ENCODE results near the gene CFAP20. TPM values are rescaled to one million over a fixed set of nuclear protein-coding genes. Genes with fewer than 3 reads are reported as not detected.

The CFAP20 gene
- total RNA-seq, 1 experiment from 2014 or later, result 58.3 TPM

DNA sequence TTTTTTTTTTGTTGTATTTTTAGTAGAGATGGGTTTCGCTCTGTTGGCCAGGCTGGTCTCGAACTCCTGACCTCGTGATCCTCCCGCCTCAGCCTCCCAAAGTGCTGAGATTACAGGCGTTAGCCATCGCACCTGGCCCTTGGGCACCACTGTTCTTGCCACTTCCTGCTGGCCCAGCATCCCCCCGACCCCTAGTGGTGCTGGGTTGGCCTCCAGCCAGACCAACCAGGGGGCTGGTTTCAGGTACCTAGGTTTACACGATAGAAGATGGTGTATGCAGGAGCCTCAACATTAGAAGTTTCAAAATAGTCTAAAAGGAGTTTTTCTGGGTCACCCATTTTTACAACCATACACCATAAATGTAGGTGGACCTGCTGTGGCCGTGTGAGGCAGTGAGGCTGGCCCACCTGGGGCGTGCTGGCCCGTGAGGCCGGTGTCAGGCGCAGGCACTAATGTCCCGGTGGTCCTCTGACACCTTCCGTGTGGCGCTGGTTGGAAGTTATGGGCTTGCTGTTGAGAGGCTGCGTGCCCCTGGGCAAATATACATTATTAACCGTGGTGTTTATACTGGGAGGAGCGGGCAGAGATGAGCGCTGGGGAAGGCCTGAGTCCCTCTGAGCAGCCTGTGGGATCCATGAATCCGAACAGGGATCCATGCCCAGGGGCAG lies 43.5 kb downstream of the CFAP20 start:
- Histone ChIP-seq H3K9ac (ENCODE audit: low read length) (no peak overlapping the region), H3K27me3 (ENCODE audit: low read length) (no peaks in the 10 kb centered on the region), H3K4me3 (ENCODE audit: low read length) (no peak overlapping the region), H3K27ac (ENCODE audit: low read length) (no peak overlapping the region), H4K20me1 (ENCODE audit: low read length) (no peaks in the 10 kb centered on the region), H3K9me3 (ENCODE audit: low read length) (no peaks in the 10 kb centered on the region), H3F3A (ENCODE audit: low read length, unreplicated experiment) (no peaks in the 10 kb centered on the region), H3K9me2 (replicated peaks; ENCODE audit: low read length) (no peaks in the 10 kb centered on the region), H3K4me2 (ENCODE audit: low read length) (no peak overlapping the region), H3K4me1 (ENCODE audit: insufficient read depth, low read length) (no peaks in the 10 kb centered on the region), H2AFZ (ENCODE audit: low read length) (no peak overlapping the region), H3K36me3 (ENCODE audit: low read depth, low read length) (no peaks in the 10 kb centered on the region), H3K79me2 (ENCODE audit: low read length) (no peaks in the 10 kb centered on the region)
- BruUV-seq (replicated peaks), result no TSS peak
- ATAC-seq, result no peak
- intact Hi-C loops (cut with micrococcal nuclease), result no loop called here
- TF ChIP-seq EZH2 (IDR thresholded peaks at IDR 0.05; ENCODE audit: low read length, unreplicated experiment) (no peak), EZH2phosphoT487 (IDR thresholded peaks at IDR 0.05; ENCODE audit: borderline replicate concordance, low read length) (no peak)
- TF ChIP-seq, protein P1, sequence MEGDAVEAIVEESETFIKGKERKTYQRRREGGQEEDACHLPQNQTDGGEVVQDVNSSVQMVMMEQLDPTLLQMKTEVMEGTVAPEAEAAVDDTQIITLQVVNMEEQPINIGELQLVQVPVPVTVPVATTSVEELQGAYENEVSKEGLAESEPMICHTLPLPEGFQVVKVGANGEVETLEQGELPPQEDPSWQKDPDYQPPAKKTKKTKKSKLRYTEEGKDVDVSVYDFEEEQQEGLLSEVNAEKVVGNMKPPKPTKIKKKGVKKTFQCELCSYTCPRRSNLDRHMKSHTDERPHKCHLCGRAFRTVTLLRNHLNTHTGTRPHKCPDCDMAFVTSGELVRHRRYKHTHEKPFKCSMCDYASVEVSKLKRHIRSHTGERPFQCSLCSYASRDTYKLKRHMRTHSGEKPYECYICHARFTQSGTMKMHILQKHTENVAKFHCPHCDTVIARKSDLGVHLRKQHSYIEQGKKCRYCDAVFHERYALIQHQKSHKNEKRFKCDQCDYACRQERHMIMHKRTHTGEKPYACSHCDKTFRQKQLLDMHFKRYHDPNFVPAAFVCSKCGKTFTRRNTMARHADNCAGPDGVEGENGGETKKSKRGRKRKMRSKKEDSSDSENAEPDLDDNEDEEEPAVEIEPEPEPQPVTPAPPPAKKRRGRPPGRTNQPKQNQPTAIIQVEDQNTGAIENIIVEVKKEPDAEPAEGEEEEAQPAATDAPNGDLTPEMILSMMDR (conservative IDR thresholded peaks at IDR 0.05; ENCODE audit: low read depth, low read length), result no peak
- ChIA-PET POLR2A (ENCODE audit: unreplicated experiment) (no interaction called here), CTCF (no interaction called here)
- no peak for DNase-seq

DNA sequence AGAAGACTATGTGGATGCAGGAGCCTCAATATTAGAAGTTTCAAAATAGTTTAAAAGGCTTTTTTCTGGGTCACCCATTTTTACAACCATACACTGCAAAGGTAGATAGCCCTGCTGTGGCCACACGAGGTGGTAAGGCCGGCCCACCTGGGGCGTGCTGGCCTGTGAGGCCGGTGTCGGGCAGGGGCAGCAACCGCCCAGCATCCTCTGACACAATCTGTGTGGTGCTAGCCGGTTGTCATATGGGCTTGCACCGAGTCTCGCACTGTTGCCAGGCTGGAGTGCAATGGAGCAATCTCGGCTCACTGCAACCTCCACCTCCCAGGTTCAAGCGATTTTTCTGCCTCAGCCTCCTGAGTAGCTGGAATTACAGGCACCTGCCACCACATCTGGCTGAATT lies 44.0 kb downstream of the CFAP20 start:
- BruUV-seq (replicated peaks), result no TSS peak
- Histone ChIP-seq H3K36me3 (ENCODE audit: low read depth, low read length) (no peaks in the 10 kb centered on the region), H4K20me1 (ENCODE audit: low read length) (no peaks in the 10 kb centered on the region), H3K9ac (ENCODE audit: low read length) (no peak overlapping the region), H3K4me2 (ENCODE audit: low read length) (no peak overlapping the region), H3K9me3 (ENCODE audit: low read length) (no peaks in the 10 kb centered on the region), H3K79me2 (ENCODE audit: low read length) (no peaks in the 10 kb centered on the region), H3K4me3 (ENCODE audit: low read length) (no peak overlapping the region), H3K27ac (ENCODE audit: low read length) (no peak overlapping the region), H3K27me3 (ENCODE audit: low read length) (no peaks in the 10 kb centered on the region), H3K4me1 (ENCODE audit: insufficient read depth, low read length) (no peaks in the 10 kb centered on the region), H3F3A (ENCODE audit: low read length, unreplicated experiment) (no peaks in the 10 kb centered on the region), H3K9me2 (replicated peaks; ENCODE audit: low read length) (no peaks in the 10 kb centered on the region), H2AFZ (ENCODE audit: low read length) (no peak overlapping the region)
- intact Hi-C loops (cut with micrococcal nuclease), result no loop called here
- ChIA-PET POLR2A (ENCODE audit: unreplicated experiment) (no interaction called here), CTCF (no interaction called here)
- ATAC-seq (no peak), DNase-seq (no peak)
- TF ChIP-seq EZH2 (IDR thresholded peaks at IDR 0.05; ENCODE audit: low read length, unreplicated experiment) (no peak), EZH2phosphoT487 (IDR thresholded peaks at IDR 0.05; ENCODE audit: borderline replicate concordance, low read length) (no peak)
- TF ChIP-seq, protein P1 (conservative IDR thresholded peaks at IDR 0.05; ENCODE audit: low read depth, low read length), result no peak

DNA sequence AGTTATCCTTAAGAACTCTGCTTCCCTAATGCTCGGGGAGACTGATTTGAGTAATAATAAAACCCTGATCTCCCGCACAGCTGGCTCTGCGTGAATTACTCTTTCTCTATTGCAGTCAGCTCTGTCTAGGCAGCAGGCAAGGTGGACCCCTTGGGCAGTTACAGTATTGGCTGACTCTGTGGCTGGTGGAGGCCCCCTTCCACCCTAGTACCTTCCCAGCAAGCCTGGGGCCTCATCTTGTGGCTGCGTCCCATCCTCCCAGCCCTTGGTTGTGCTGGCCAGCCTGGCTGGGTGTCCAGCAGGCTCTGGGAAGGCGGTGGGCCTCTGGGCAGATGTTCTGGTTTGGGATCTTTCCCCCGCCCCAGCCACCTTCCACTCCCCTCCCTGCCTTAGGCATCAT lies 44.5 kb downstream of the CFAP20 start:
- H2AFZ ChIP-seq (ENCODE audit: low read length), result no peak overlapping the region
- no peaks in the 10 kb centered on the region for H3K79me2 ChIP-seq (ENCODE audit: low read length)
- DNase-seq, result no peak
- no peaks in the 10 kb centered on the region for H3K4me1 ChIP-seq (ENCODE audit: insufficient read depth, low read length)
- no peak for TF ChIP-seq EZH2phosphoT487 (IDR thresholded peaks at IDR 0.05; ENCODE audit: borderline replicate concordance, low read length)
- TF ChIP-seq EZH2 (IDR thresholded peaks at IDR 0.05; ENCODE audit: low read length, unreplicated experiment), result no peak
- H3K9me2 ChIP-seq (replicated peaks; ENCODE audit: low read length), result no peaks in the 10 kb centered on the region
- intact Hi-C loops (cut with micrococcal nuclease), result no loop called here
- no peak overlapping the region for H3K4me2 ChIP-seq (ENCODE audit: low read length)
- no peaks in the 10 kb centered on the region for H3K27me3 ChIP-seq (ENCODE audit: low read length)
- H3K9me3 ChIP-seq (ENCODE audit: low read length), result no peaks in the 10 kb centered on the region
- ChIA-PET POLR2A (ENCODE audit: unreplicated experiment) (no interaction called here), CTCF (no interaction called here)
- H3K27ac ChIP-seq (ENCODE audit: low read length), result no peak overlapping the region
- H3K9ac ChIP-seq (ENCODE audit: low read length), result no peak overlapping the region
- BruUV-seq (replicated peaks), result no TSS peak
- ATAC-seq, result no peak
- H3K4me3 ChIP-seq (ENCODE audit: low read length), result no peak overlapping the region
- H4K20me1 ChIP-seq (ENCODE audit: low read length), result no peaks in the 10 kb centered on the region
- no peaks in the 10 kb centered on the region for H3F3A ChIP-seq (ENCODE audit: low read length, unreplicated experiment)
- no peaks in the 10 kb centered on the region for H3K36me3 ChIP-seq (ENCODE audit: low read depth, low read length)
